Neural progenitor cell (in vitro differentiated cells): ENCODE data around the gene UBE2V1.

Source experiments
- CTCF ChIP-seq: fragments of 200-600 bp; sonication (generic); IDR thresholded peaks from 2 replicates; pipeline ENCODE4 v1.5.1; 2017; ENCODE audit warnings: antibody characterized with exemption, mild to moderate bottlenecking
- EZH2 ChIP-seq: fragments of 200-600 bp; sonication (generic); IDR thresholded peaks from 2 replicates; pipeline ENCODE4 v1.6.1; 2017; ENCODE audit warnings: antibody characterized with exemption, mild to moderate bottlenecking, moderate library complexity

GRCh38 chr20:50099565-50099991 is 13.4 kb downstream of the UBE2V1 start:
- no peak for TF ChIP-seq CTCF
- TF ChIP-seq EZH2: no peak
